ENCODE measurements around the gene MEF2D.

The MEF2D gene

DNA sequence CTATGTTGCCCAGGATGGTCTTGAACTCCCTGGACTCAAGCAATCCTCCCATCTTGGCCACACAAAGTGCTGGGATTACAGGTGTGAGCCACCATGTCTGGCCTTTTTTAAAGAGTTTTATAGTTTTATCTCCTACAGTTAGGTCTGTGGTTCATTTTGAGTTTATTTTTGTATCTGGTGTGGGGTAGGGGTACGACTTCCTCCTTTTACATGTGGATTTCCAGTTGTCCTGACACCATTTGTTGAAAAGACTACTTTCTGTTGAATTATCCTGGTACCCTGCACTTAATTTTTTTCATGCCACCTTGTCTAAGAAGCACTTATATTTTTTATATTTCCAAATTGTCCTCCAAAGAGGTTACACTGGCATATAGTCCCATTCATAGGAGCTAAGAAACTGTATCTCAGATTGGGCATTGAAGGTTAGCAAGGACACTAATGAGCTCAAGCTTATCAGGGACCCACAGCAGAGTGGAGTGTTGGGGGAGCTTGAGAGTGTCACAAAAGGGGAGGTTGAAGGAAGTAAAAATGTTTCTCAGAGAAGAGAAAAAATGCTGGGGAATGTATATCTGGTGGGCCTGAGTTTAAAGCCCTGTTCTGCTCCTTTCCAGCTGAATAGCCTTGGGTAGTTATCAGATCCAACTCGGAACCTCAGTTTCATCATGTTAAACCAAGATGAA, 23.4 kb upstream of the MEF2D start:
- peak; percentile 83 for DNase-seq

DNA sequence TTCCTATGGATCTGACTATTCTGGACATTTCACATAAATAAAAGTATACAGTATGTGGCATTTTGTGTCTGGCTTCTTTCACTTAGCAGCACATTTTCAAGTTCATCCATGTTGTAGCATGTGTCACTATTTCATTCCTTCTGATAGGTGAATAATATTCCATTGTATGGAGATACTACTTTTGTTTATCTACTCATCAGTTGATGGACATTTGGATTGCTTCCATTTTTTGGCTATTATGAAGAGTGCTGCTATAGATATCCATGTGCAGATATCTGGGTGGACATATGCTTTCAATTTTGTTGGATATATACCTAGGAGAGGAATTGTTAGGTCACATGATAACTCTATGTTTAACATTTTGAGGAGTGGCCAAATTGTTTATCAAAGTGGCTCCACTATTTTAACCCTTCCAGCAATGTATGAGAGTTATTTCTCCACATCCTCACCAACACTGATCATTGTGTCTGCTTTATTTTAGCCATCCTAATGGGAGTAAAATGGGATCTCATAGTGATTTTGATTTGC, 21.9 kb upstream of the MEF2D start:
- DNase-seq, result no peak

DNA sequence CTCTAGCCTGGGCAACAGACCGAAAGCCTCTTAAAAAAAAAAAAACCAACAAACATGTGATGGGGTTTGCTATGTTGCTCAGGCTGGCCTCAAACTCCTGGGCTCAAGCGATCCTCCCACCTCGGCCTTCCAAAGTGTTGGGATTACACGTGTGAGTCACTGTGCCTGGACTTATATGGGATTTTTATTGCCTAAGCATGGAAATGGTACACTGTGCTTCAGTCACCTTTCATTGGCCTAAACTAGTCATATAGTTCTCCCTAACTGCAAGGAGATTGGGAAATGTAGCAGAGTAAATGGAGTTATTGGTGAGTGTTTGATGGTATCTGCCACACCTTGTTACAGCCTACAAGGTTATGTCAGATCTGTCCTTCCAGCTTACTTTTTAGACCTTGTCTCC, 17.2 kb upstream of the MEF2D start:
- no peak for DNase-seq

DNA sequence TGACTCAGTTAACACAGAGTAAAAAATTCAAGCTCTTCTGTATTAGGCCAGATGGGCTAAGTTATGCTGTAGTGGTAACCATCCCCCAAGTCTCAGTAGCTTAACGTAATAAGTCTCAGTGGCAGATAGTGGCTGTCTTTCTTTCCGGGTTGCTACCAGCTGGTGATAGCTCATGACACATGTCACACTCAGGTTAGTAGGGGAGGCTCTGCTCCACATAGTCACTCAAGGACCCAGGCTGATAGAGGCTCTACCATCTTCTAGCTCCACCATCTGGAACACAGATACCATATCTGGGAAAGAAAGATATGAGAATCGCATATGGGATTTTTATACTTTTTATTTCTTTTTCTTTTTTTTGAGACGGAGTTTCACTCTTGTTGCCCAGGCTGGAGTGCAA, 16.2 kb upstream of the MEF2D start:
- no peak for DNase-seq

DNA sequence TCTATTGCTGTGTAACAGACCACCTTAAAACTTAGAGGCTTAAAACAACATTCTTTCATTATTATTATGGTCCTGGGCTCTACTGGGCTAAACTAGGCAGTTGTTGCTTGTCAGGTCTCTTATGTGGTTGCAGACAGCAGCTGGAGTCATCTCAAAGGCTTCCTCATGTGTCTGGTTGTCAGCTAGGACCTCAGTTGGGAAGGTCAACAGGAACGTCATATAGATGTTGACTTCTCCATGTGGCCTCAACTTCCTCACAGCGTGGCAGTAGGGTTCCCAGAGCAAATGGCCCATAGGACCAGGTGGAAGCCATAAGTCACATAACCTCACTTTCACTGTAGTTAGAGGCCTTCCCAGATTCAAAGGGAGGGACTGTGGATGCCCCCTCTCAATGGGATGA, 15.4 kb upstream of the MEF2D start:
- no peak for DNase-seq

DNA sequence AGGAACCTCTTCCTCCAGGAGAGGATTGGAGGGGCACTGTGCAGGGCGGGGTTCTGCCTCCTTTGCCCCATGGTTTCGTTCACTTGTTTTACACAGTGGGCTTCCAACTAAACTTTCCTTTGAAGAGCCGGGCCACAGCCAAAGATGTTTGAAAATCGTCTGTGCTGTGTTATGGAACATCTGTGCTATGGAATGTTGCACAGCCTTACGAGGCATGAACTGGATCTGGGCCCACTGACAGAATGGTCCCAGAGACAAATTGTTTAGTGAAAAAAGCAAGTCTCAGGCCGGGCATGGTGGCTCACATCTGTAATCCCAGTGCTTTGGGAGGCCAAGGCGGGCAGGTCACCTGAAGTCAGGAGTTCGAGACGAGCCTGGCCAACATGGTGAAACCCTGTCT, 12.6 kb upstream of the MEF2D start:
- no peak for DNase-seq

DNA sequence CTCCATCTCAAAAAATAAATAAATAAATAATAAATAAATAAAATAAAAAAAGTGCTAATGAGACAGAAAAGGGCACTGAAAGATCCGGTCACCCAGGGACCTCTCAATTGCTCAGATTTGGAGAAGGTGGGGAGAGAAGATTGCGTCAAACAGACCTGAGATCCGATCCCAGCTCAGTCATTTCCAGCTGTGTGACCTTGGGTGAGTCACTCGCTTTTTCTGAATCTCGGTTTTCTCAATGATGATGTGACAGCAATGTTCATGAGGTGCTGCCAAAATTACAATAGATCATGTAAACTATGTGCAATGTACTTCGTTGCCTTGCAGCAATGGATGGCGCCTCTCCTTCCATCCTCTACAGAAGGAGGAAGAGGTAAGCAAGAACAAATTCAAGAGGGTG, 11.1 kb upstream of the MEF2D start:
- no peak for DNase-seq

DNA sequence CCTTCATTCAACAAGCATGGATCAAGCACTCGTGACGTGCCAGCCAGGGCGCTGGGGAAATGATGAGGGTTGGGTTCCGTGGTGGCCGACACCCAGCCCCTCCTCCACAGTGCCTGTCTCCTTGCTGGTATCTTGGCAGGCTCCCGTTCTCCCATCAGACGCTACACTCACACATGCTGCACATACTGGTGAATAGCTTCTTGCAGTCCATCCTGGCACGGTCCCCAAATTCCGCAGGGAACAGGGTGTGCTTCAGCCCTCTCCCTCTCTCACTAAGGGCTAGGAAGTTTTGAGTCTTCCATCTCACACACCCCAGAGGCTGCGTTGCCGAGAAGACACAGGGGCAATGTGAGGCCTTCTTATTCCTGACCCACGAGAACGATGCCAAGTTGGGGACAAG, 10.1 kb upstream of the MEF2D start:
- no peak for DNase-seq

DNA sequence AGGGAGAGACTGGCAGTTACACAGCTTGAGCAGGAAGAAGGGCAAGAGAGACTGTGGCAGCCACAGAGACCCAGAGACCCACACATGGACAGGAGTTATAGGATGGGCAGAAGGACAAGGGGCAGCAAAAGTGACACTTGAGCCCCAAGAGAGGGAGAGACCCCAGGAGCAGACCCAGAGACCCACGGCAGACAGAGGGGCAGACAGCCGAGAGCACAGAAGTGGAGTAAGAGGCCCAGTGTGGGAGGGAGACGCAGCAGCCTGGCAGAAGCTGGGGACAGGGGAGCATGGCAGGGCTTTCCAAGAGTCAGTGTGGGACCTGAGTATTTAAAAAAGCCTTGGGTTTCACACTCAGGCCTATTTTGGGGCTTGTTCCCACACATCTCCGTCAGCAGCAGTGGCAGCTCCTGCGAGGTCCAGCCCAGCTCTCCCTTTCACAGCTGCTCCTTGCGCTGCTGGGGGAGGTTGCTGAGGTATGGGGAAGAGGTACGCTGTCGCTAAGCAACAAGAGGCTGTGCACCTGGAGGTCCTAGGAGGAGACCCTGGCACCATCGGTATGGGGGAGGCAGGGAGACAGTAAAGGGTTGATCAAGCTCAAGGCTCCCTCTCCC, 9.0 kb upstream of the MEF2D start:
- no peak for DNase-seq

DNA sequence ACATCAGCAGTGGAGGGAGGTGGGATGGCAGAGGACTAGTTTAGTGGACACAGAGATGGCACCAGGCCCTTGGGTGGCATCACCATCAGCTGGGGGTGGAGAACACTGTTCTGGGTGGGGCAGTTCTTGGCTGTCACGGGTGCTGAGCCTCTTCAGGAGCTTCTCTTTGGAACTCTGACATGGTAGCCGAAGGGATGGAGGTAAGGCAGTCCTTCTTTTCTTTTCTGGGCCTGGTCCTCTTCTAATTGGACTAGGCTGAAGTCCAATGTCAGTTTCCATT, 8.3 kb upstream of the MEF2D start:
- DNase-seq, result no peak

DNA sequence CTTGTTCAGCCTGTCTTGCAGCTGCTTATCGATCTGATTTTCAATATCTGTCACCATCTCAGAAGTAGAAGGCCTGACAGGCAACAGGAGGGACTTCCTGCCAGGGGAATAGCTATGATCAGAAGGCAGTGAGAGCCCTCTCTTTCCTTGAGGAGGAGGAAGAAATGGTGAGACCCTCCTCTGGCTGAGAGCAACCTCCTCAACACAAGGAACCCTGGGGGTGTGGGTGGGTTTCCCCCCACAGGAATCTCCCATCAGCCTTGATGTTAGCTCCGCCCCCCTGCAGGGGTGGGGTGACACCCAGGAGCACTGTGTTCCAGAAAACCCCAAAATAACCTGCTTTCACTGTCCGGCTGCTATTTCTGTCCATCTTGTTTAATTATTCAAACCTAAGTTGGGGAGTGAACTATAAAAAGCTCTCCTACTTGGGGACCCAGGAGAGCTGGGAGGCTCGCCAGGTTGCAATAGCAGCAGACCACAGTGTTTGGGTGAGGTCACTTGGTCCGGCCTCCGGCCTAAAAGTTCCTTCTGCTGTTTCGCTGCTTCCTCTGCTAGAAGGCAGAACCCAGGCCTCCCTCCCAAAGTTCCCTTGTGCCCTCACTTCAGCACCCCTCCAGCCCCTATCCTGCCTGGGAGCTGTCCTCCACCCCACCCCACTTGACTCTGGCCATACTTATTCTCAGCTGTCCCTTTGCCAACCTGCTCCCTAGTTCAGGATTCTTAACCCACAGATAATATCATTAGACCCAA, 7.8 kb upstream of the MEF2D start:
- DNase-seq, result no peak

DNA sequence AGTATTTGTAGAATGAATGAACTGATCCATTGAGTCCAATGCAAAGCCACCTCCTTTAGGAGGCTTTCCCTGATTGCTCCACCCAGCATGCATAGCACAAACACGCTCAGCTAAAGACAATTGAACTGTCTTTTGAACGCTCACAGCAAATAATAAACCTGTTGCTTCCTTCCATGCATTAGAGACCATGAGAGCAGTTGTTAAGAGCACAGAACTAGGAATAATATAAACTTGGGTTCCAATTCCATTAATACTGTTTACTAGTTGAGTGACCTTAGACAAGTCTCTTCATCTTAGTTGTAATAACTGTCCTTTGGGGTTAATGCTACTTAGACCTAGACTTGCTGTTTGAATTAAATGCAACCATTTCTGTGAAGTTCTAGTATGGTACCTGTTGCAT, 5.9 kb upstream of the MEF2D start:
- DNase-seq, result no peak

DNA sequence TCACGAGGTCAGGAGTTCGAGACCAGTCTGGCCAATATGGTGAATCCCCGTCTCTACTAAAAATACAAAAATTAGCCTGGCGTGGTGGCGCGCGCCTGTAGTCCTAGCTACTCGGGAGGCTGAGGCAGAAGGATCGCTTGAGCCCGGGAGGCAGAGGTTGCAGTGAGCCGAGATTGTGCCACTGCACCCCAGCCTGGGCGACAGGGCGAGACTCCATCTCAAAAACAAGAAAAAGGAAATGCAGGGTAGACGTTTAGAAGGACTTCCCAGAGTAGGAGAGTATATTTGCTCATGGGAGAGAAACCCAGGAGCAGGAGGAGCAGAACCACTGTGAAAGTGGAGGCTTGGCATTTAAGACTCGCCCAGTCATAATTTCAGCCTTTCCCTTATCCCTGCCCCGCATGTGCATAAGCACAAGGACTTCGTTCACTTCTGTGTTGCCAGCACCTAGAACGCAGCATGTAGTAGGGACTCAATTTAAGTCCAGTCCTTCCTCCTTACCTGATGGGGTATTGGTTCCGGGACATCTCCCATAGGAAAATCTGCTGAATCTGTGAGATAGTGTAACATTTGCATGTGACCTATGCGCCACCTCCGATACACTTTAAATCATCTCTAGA, 5.2 kb upstream of the MEF2D start:
- DNase-seq, result no peak

DNA sequence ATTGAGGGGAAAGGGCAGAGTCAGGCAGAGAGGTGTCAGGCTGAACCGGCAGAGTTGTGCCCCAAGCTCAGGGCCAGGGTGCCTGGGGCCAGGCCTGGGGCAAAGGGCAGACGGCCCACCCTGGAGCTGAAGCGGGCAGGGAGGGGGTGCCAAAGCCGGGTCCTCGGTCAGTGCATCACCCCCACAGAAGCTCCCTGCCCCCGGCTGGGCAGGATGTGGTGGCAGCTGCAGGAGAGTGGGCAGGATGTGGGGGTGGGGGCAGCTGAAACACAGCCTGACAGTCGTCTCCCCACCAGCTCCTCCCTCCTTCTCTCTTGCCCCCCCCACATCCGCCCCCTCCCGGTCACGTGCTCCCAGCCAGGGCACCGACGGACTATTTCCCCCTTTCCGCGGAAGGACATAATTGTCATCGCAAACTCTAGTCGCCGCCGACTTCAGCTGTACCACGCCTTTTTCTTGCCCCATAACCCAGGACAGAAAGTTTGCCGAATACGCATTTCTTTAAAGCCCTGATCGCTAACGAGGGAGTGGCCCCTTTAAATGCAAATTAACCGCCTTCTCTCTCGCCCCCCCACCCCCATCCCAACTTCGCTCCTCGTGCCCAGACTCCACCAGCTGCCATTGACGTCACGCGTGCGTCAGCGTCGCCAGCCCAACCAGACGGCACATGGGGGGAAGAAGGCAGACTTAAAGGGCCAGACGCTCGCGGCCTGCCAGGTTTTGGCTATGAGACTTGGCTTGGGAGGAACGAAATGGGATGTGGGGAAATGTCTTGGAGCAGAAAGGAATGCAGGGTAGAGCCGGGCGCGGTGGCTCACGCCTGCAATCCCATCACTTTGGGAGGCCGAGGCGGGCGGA, 4.5 kb upstream of the MEF2D start:
- peak; percentile 95 for DNase-seq

DNA sequence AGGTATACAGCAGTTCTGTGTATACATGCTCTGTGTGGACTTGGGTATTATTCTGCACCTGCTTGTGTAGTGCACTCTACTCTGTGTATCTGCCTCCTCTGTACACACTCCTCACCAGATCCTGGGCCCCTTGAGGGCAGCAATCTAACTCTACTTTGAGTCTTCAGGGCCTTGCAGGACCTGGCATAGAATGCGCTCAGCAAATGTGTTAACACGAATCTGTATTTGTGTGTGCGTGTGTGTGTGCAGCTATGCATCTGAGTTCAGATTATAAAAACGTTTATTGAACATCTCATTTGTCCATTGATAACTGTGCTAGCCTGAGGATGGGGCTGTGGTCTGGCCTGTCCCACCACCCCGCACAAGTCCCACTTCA, 3.9 kb upstream of the MEF2D start:
- peak; percentile 13 for DNase-seq

DNA sequence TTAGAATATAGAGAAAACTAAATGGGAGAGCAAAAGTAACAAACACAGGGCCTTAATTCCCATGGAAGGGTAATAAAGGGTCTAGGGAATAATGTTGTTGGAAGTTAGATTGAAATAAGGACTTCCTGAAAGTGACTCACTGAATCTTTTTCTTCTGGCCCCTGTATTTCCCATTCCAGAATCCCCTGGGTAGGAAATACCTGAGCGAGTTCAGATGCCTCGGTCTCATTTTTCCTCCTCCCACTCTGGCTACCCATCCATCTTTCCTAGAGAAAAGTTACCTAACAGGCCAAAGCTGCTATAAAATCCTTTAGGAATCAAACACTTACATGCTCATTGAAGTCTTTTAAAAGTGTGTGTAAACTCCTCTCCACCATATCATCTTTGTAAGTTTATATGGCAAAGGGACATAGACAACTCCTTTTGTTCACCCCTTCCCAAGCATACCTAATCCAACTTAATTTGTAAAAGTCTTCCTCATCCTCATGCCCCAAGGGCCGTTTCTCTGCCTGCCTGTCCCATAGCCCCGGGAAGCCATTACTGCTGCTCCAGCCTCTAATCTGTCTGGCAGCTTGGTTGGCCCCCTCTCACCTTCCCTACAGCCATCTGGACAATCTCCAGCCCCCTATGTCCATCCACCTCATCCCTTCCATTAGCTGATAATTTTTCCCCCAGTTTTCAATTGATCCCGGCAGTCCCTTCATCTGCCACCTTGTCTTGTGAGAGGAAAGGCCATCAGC, 3.3 kb upstream of the MEF2D start:
- no peak for DNase-seq

DNA sequence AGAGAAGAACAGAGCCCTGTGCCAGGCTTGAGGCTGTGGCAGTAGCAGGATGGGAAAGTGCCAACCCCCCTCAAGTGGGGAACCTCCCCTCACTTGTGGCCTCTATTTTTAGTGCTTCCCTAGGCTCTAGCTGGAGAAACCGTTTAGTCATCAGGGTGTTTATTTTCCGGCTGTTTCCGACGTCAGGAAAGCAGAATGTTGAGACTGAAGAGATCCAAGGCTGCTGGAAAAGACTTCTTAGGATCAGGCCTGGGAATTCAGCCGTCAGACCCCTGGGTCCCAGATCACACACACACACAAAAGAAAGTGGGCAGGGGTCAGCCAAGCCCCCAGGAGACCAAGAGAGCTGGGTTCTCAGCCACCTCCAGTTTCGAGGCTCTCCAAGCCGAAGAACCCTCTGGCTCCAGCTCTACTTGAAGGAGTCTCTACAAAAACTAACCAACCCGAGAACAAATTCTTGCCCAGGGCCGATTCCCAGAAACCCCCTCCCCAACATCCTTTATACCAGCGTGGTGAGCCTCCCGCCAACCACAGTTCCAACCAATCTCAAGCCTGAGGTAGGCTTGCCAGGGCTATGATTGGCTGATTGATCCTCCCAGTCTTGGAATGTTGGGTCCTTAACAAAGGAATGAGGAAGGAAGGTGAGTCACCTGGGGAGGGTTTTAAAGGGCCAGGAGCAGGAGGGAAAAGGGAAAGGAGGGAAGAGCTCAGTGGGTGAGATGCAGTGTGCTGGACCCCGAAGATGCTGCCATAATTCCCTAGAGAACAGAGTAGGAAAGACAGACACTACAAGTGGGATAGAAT, 2.5 kb upstream of the MEF2D start:
- DNase-seq, result peak; percentile 76

DNA sequence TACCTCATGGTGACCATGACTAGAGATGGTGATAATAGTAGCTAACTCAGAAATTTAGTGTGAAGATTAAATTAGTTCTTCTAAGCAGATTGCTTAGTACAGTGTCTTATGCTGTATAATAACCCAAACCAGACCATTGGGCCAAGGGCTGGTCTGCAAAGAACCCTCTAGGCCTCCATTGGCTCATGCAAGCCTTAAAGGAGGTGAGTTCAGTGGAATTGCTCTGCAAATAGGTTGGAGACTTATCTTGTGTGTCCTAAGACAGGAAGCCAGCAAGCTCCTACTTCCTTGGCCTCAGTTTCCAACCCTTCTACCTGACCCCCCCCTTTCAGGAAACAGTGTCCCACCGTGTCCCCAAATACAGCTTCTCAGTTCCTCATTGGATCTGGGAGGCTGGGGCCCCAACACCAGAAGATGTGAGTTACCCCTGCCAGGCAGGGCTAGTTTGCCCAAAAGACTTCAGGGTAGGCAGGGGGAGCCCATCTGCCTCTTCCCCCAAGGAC, 1.9 kb upstream of the MEF2D start:
- no peak for DNase-seq

DNA sequence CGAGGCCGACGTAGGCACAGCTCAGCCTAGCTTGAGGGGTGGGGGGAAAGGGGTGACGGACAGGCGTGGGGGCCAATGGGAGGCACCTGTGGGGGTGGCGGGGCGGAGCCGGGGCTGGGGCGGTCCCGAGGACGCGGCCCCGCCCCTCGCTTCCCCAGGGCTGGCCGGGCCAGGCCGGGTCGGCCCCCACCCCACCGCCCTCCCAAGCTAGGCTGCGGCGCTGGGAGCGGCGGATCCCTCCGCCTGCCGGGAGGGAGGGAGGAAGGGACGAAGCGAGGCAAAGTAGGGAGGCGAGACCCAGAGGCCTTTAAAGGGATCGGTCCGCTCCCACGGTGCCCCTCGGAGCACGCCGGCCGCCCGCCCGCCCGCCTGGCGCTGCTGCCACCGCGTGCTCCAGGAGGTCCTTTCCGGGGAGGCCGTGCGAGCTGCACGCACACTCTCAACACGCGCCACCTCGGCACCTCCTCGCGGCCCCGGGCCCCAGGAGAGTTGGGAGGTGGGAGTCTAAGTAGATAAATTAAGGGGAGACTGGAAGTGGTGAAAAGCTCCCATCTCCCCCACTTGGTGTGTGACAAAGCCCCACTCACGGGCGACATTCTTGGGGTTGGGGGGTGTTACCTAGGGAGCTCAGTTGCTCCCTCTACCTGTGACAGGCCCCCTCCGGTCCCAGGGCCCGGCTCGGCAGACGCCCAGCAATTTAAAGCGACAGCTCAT, 375 bp upstream of the MEF2D start:
- peak; percentile 89 for DNase-seq

DNA sequence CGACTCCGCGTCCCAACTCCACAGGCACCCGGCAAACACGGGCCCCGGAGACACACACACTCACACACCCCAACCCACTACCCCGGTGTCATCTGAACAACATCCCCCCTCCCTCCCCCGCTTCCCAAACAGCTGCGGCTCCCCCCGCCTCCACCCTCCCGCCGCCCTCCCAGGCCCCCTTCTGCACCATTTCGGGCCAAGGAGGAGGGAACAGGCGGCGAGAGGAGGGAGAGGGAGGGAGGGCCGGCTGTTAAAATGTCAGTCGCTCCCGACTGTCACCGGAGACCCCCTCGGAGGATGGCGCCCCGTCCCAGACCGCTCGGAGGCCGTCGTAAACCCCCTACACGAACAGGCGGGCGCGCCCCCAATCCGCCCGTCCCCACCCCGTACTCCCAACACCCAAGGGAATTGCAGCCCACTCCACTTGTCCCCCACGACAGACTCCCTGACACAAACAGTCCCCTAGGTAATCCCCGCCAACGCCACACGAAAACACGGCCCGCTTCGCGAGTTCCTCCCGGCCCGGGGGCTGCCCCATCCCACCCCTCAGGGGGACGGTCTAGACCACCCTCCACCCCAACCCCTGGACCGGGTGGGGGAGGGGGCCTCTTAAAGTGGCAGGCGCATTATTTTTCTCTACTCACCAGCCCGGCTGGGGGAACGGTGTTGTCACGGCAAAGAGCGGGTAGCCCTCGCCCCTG, 583 bp downstream of the MEF2D start:
- DNase-seq, result no peak
